NCI-H2196 (cell line): ENCODE results near the gene ARSD.
"Not testable (repeated sequence)": the region's sequence is repeated elsewhere in the genome, so short reads cannot be mapped to it uniquely, and the experiment has no call there.

Experiments
- DNase-seq: peaks from one replicate; lab custom pipeline; 2025; ENCODE audit not compliant: unreplicated experiment; lab: John Stamatoyannopoulos, UW

ARSD gene

DNA sequence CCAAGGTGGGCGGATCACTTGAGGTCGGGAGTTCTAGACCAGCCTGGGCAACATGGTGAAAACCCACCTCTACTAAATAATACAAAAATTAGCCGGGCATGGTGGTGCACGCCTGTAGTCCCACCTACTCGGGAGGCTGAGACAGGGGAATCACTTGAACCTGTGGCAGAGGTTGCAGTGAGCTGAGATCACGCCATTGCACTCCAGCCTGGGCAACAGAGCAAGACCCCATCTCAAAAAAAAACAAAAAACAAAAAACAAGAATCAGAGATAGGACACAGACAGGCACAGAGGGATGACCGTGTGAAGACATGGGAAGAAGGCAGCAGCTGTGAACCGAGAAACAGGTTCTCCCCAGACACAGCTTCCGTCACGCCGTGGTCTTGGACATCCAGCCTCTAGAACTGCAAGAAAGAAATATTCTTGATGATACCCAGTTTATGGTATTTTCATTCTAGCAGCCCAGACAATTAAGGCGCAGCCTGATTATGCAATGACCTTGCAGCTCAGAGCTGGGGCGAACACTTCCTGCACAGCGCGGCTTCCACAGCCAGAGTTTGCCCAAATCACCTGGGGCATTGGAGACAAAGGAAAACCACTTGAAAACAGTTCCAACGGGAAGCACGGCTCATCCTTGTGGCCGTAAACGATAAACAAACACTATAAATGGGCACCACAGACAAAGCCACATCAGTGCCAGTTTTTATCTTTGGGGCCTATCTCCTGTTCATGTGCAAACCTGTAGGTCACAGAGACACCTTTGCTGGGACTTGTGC is 4.2 kb upstream of the ARSD start:
- no peak for DNase-seq

DNA sequence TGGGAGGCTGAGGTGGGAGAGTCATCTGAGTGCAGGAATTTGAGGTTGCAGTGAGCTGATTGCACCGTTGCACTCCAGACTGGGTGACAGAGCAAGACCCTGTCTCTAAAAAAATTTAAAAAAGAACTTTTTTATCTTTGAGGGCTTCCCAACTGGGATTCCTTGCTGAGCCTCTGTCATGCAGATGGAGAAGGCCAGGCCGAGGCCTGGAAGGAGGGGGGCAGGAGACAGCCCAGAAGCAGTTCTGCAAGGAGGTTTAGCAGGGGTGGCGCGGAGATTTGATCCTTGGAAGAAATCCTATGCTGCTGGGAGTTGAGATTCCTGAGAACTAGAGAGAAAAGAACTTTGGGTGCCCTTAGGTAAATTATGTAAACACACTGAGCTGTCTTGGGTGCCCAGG is 2.5 kb upstream of the ARSD start:
- no peak for DNase-seq

DNA sequence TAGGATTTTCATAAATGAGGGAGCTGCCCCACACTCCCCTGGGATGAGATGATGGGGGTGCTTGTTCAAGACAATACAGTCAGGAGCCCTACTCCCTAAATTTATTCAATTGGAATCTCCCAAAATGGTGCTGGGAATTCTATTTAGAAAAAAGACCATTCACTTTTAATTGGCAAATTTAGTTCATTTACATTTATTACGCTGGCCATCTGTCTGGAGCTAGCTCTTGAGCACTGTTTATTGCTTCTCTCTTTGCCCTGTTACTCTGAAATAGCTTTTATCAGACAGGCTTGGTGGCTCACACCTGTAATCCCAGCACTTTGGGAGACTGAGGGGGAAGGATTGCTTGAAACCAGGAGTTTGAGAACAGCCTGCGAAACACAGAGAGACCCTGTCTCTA is 2.0 kb upstream of the ARSD start:
- no peak for DNase-seq

DNA sequence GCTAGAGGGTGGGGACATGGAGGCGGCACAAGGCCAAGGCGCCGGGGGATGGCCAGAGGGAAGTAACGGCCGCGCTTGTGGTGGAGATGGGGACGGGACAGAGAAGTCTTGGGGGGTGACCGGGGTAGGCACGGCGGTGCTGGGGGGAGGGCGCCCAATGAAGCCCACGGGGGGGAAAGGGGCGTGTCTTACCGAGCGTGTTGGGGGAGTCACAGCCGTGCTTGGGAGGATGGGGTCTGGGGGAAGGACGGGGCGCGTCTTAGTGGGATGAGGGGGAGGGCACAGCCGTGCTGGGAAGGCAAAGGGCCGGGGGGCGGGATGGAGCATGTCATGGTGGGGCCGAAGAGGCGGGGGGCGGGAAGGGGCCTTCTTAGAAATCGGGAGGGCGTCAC is 952 bp downstream of the ARSD start:
- no peak for DNase-seq

DNA sequence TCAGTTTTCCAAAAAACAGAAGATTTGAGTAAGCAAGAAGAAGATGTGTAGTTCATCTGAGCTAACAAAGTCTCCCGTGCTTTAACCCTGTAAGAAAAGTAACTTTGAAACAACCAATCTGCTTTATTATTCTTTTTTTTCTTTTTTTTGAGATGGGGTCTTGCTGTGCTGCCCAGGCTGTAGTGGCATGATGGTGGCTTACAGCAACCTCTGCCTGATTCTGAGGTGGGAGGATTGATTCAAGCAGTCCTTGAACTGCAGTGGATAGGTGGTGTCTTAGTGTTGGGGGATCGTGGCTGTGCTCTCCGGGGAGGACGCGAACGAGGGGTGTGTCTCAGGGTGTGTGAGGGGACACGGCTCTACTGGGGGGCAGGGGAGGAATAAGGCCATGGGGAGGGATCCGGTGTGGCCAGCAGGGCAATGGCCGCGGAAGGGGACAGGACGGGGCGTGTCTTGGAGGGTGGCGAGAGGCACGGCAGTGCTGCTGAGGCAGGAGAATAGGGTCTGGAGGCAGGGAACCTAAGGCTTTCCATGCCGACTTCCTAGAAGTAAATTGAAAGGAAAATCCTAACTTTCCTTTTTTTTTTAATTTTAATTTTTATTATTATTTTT is 2.4 kb downstream of the ARSD start:
- DNase-seq, result no peak

DNA sequence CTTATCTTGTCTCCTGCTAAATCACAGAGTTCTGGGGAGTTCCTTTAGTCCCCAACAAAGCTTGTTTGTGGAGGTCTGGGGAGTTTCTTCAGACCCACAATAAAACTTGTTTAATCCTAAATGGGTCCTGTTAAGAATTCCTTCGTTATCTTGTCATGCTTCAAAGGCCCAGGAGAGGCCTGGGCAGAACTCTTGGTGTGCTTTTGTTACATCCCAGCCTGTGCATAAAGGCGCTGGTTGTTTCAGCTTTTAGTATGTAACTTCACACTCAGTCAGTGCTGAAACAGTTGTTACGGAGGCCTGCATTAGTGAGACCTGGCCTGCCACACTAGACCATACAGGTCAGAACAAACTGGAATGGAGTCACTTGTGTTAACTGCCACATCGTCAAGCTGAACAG is 2.9 kb downstream of the ARSD start:
- not testable (repeated sequence) for DNase-seq

DNA sequence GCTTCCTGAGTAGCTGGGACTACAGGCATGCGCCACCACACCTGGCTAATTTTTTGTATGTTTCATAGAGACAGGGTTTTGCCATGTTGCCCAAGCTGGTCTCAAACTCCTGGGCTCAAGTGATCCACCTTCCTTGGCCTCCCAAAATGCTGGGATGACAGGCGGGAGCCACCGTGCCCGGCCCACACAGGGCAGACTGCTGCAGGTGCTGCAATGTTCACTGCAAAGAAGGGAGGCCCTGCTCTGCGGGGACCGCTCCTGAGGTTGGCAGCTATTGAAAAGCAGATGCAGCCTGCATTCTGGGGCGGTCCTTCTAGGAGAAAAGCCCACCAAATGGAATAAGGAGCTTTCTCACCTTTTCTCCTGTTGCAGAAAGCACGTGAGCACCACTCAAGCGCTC is 5.0 kb downstream of the ARSD start:
- DNase-seq, result no peak

DNA sequence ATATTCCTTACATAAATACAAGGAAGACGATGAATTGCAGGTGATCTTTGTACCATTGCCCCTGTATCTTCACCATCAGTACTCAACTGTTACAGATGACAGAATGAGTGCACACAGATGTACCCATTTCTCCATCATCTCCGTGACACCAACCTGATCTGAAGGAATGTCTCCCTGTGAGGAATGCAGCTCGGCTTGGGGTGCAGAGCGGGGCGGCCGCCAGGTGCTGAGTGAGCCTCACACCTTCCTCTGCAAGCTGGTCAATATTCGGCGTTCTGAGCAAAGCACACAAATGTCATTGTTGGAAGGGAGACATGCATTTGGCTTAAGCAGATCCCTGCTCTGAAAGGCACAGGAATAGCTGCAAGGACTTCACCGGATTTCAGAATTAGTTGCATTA is 7.4 kb downstream of the ARSD start:
- DNase-seq, result no peak

DNA sequence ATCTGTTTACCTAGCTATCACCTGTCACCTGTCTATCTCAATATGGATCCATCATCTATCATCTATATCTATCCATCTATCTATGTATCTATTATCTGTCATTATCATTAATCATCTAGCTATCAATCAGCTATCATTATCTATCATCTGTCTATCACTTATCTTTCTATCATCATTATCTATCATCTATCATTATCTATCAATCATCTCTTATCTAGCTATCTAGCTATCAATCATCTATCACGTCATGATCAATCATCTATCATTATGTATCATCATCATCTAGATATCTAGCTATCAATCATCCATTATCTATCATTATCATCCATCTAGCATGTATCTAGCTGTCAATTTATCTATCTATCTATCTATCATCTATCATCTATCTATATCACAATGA is 7.9 kb downstream of the ARSD start:
- DNase-seq, result no peak

DNA sequence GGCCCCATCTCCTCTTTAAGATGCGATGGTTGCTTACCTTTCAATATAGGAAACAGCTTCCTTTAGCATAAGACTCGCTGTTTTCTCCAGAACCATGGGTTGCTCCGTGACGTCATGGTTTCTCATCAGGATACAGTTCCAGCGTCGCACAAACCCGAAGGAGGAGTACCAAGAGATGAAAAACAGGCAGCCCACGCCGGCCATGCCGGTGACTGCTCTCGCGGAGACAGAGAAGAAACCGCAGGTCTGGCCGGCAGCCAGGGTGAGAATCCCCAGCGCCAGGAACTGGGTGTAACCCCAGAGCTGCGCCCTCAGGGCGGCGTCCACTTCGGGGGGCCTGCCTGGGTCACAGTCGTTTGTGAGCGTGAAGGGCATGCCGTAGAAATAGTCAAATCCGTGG is 11.4 kb downstream of the ARSD start:
- DNase-seq, result no peak

DNA sequence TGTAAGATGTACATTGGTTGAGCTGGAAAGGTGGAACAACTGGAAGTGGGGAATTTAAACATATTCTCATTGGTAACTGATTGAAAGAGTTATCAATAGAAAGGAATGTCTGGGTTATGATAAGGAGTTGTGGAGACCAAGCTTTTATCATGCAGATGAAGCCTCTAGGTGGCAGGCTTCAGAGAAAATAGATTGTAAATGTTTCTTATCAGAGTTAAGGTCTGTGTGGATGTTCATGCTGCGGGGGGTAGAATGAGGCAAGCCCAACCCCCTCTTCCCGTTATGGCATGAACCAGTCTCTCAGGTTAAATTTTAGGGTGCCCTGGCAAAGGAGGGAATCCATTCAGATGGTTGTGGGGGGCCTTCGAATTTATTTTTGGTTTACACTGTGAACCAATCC is 16.0 kb downstream of the ARSD start:
- no peak for DNase-seq

DNA sequence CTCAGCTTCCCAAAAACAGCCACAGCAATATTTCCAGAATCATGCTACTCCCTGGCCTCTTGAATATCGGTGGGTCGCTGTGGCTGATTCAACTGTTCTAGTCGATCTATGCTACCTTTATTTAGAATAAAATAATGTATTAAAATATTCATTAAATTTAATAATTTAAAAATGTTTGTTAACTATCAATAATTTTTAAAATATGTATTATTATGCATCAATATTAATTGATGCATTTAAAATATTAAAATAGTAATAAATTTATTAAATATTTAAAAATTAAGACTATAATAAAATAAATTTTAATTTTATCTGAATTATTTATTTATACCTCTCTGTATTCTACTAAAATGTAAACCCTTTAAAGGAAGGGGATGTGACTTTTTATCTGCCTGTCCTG is 19.0 kb downstream of the ARSD start:
- DNase-seq, result no peak

DNA sequence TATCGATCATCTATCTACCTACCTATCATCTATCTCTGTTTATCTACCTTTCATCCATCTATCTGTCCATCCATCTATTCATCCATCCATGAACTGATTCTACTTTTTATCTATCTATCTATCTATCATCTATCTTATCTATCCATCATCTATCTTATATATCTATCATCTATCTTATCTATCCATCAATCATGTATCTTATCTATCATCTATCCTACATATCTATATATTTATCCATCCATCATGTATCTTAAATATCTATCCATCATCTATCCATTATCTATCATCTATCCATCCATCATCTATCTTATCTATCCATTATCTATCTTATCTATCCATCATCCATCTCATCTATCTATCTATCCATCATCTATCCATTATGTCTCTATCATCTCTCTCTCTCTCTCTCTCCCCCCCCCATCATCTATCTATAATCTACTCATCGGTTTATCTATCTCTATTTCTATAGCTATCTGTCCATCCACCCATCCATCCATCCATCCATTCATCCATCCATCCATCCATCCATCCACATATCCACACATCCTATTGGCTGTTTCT is 20.9 kb downstream of the ARSD start:
- DNase-seq, result no peak

DNA sequence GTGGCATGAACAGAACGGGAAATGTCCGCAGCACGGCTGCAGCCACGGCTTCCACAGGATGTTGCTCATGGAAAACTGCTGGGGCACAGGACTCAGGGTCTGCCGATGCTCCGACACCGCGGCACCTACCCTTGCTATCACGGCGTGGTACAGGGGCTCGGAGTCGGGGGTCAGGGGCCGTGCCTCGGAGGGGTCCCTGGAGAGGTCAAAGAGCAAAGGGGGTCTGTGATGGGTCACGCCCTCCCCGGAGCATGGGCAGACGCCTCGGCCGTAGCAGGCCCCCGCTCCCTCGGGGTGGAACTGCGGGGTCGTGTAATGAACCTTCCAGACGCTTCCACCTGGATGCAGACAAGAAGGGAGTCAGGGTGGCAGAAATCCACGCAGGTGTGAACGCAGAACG is 21.8 kb downstream of the ARSD start:
- no peak for DNase-seq

DNA sequence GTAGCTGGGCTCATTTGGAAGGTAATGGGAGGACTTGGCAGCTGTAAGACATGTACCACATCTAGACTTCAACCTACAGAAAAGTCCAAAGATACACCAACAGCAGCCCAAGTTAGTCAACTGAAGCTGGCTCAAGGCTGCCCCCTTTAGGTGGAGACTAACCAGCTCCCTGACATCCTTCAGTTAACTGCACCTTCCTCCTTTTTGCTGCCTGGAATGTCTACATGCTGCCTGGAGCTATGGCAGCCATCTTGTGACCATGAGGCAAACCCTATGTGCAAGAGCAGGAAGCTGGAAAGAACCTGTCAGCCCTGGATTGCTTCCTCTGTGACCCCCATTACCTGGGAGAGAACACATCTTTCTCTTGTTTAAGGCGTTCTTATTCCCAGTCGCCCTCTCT is 25.8 kb downstream of the ARSD start:
- no peak for DNase-seq

DNA sequence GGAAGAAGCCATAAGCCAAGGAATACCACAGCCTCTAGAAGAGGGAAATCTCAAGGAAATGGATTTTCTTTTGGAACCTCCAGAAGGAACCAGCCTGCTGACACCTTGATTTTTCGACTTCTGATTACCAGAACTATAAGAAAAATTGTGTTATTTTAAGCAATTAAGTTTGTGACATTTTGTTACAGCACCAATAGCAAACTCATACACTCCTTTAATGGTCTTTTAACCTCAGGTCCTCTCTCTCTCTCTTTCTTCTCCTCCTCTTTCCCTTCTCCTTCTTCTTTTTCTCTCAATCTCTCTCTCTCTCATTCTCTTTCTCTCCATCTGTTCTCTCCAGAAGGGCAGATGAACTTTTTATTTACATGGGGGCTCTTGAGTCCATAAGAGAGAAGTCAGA is 26.3 kb downstream of the ARSD start:
- DNase-seq, result no peak

DNA sequence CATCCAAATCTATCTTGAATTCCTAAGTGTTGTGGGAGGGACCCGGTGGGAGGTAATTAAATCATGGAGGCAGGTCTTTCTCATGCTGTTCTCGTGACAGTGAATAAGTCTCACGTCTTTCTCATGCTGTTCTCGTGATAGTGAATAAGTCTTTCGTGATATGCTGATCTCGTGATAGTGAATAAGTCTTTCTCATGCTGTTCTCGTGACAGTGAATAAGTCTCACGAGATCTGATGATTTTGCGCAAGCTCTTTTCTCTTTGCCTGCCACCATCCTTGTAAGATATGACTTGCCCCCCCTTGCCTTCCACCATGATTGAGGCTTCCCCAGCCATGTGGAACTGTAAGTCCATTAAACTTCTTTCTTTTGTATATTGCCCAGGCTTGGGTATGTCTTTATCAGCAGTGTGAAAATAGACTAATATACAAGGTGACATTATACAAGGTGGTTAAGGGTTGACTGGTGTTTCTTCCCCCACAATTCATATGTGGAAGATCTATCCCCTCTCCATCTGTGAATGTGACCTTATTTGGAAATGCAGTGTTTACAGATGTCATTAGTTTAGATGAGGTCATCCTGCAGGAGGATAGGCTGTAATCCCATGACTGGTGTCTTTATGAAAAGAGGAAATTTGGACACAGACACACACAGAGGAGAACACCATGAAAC is 27.6 kb downstream of the ARSD start:
- DNase-seq, result no peak

DNA sequence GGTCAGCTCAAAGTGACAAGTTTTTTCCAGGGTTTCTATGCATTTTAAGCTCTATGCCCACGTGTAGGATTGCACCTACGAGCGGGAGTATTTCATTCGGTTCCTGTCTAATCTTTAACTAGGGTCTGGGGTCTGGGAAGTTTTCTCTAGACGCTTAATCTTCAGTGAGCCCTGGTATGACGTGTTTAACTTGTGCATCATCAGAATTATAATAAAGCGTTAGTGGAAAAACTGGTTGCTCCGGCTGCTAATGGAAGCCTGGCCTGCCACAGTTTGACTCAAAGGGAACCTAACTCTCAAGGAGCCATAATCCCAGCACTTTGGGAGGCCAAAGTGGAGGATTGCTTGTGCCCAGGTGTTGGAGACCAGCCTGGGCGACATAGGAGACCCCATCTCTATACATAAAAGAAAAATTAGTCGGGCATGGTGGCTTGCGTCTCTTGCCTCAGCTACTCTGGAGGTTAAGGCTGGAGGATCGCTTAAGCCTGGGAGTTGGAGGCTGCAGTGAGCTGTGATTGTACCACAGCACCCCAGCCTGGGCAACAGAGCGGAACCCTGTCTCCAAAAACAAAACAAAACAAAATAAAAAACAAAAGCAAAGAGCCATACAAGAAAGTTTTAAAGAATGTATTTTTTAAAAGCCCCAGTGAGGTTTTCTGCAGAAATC is 30.2 kb downstream of the ARSD start:
- no peak for DNase-seq

DNA sequence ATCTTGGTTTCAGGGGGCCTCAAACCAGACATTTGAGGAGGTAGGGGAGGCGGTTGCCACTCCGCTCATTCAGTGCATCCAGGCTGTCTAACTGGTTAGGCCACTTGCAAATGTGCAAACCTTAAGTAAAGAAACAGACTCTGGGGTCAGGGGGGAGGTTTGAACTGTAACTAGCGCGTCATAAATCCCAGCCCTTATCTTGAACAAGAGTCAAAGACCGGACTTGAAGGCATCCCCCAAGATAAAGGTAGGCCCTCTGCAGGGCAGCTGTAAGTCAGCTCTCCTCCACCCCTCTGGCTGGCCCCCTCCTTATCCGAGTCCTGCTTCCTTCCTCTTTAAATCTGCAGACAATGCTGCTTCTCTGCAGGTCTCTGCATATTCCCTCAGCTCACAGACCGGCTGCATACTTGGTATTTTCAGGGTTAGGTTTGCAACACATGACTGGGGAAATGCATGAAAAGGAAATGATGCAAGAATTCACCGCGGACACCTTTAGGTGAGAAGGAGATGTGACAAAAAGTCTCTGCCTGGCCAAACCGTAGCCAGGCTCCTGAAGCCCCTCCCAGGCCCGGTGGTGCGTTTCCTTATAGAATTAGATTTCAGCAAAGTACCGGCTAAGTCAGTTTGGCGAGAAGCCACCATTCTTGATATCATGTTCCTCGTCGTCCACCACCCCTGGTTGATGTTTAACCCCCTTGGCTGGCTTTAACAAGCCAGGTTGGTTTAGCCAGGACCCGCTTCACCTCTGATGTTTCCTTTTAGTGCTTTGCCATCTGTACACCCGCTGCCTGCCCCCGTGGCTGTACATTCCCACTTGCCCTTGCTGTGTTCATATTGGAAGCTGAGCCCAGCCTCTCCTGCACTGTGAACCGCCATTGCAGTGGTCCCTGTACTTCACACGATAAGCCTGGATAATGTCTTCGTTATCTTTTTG is 31.2 kb downstream of the ARSD start:
- DNase-seq, result not testable (repeated sequence)

DNA sequence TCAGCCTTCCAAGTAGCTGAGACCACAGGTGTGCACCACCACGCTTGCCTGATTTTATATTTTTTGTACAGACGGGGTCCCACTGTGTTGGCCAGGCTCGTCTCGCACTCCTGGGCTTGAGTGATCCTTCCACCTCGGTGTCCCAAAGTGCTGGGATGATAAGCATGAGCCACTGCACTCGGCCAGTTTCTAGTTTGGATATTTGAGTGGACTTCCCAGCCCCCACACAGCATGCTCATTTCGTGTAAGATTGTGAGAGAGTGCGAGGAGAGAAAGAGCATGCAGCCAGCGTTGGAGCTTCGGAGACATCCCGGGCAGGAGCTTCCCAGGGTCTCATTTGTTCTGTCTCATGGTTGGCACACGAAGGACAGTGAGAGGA is 31.8 kb downstream of the ARSD start:
- no peak for DNase-seq

DNA sequence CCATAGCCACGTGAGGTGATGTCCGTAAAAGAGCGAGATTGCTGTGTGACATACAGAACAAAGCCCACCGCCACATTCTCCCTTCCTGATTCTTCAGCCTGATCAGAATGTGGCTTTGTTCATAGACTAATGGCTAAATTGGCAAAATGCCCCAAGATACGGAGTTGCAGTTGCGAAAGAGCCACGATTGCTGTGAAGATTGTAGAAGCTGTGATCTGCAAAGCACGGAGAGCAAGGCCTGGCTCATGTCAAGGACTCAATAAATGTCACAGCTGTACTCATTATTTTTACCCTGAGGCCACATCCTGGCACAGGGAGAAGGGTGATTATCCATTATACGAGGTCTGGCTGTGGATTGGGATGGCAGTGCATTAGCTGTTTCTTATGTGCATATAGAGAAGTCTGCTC is 34.2 kb downstream of the ARSD start:
- DNase-seq, result no peak
